Measurements from ENCODE around the gene RGMA.

- TF ChIP-seq CTCF (conservative IDR thresholded peaks at IDR 0.05; ENCODE audit: low read depth, low read length) (no peak), EZH2phosphoT487 (IDR thresholded peaks at IDR 0.05; ENCODE audit: borderline replicate concordance, low read length) (no peak)
Observed at GRCh38 chr15:93044301-93045190, 44.5 kb downstream of the RGMA start.

Data from PC-3 (cell line).